H9 (cell line): ENCODE results near the gene PPP1R9A. TPM values are rescaled to one million over a fixed set of nuclear protein-coding genes. Genes with fewer than 3 reads are reported as not detected.
A peak's percentile ranks its signal among the peaks of the same experiment; 100 is the strongest.

ENCODE experiments used
- DNase-seq: peaks from one replicate; pipeline ENCODE4 v3.0.0-alpha.2; 2017
- H2AFZ ChIP-seq: one replicate; pipeline ENCODE4 v1.6.1; 2013; ENCODE audit warnings: mild to moderate bottlenecking, low read length, control low read depth, moderate library complexity
- H2AK5ac ChIP-seq: 2 replicates; pipeline ENCODE4 v1.6.1; 2013; ENCODE audit warnings: low read length, control low read depth, mixed read lengths; ENCODE audit not compliant: insufficient read length
- H2BK120ac ChIP-seq: one replicate; pipeline ENCODE4 v1.6.1; 2013; ENCODE audit warnings: low read depth, mild to moderate bottlenecking, low read length, control low read depth, inconsistent platforms; ENCODE audit not compliant: poor library complexity, severe bottlenecking
- H2BK12ac ChIP-seq: 2 replicates; pipeline ENCODE4 v1.6.1; 2013; ENCODE audit warnings: low read length, control low read depth, mixed read lengths, low read depth; ENCODE audit not compliant: insufficient read length
- H2BK15ac ChIP-seq: 2 replicates; pipeline ENCODE4 v1.6.1; 2013; ENCODE audit warnings: low read depth, low read length, control low read depth
- H2BK20ac ChIP-seq: one replicate; pipeline ENCODE4 v1.6.1; 2013; ENCODE audit warnings: low read depth, mild to moderate bottlenecking, low read length, control low read depth, inconsistent platforms; ENCODE audit not compliant: poor library complexity, severe bottlenecking
- H2BK5ac ChIP-seq: 2 replicates; pipeline ENCODE4 v1.6.1; 2013; ENCODE audit warnings: low read length, control low read depth, mixed read lengths; ENCODE audit not compliant: insufficient read length
- H3K14ac ChIP-seq: 2 replicates; pipeline ENCODE4 v1.6.1; 2013; ENCODE audit warnings: low read length, control low read depth; ENCODE audit not compliant: insufficient read depth
- H3K18ac ChIP-seq: 2 replicates; pipeline ENCODE4 v1.6.1; 2013; ENCODE audit warnings: low read depth, mild to moderate bottlenecking, mixed read lengths, low read length, control low read depth; ENCODE audit not compliant: insufficient read length
- H3K23ac ChIP-seq: 2 replicates; pipeline ENCODE4 v1.6.1; 2013; ENCODE audit warnings: low read length, control low read depth, mixed read lengths, low read depth; ENCODE audit not compliant: insufficient read length
- H3K23me2 ChIP-seq: 2 replicates; pipeline ENCODE4 v1.6.1; 2013; ENCODE audit warnings: low read depth, mild to moderate bottlenecking, mixed read lengths, low read length, control low read depth; ENCODE audit not compliant: insufficient read length, poor library complexity, severe bottlenecking
- H3K27ac ChIP-seq: 2 replicates; pipeline ENCODE4 v1.5.1; 2013; ENCODE audit warnings: low read length, control low read depth, mixed read lengths, low read depth; ENCODE audit not compliant: insufficient read length
- H3K27me3 ChIP-seq: 2 replicates; pipeline ENCODE4 v1.6.1; 2013; ENCODE audit warnings: low read length, control low read depth, inconsistent platforms; ENCODE audit not compliant: insufficient read depth
- H3K4ac ChIP-seq: 2 replicates; pipeline ENCODE4 v1.6.1; 2013; ENCODE audit warnings: low read depth, mild to moderate bottlenecking, control low read depth, inconsistent platforms, low read length, moderate library complexity
- H3K4me1 ChIP-seq: 2 replicates; pipeline ENCODE4 v1.6.1; 2013; ENCODE audit warnings: low read length, control low read depth, inconsistent platforms; ENCODE audit not compliant: insufficient read depth
- H3K4me2 ChIP-seq: 2 replicates; pipeline ENCODE4 v1.6.1; 2013; ENCODE audit warnings: low read length, control low read depth, mixed read lengths; ENCODE audit not compliant: insufficient read length, insufficient read depth
- H3K56ac ChIP-seq: 2 replicates; pipeline ENCODE4 v1.6.1; 2013; ENCODE audit warnings: low read depth, mild to moderate bottlenecking, mixed read lengths, low read length, control low read depth; ENCODE audit not compliant: insufficient read length
- H3K79me1 ChIP-seq: 2 replicates; pipeline ENCODE4 v1.6.1; 2013; ENCODE audit warnings: low read depth, mild to moderate bottlenecking, moderate library complexity, low read length, control low read depth, inconsistent platforms; ENCODE audit not compliant: insufficient read depth, poor library complexity, severe bottlenecking
- H3K79me2 ChIP-seq: 2 replicates; pipeline ENCODE4 v1.6.1; 2013; ENCODE audit warnings: low read length, control low read depth, inconsistent platforms; ENCODE audit not compliant: insufficient read depth
- H3K9ac ChIP-seq: 2 replicates; pipeline ENCODE4 v1.6.1; 2013; ENCODE audit warnings: low read length, control low read depth, mixed read lengths; ENCODE audit not compliant: insufficient read length; ENCODE audit errors: extremely low read depth
- H3K9me3 ChIP-seq: one replicate; pipeline ENCODE4 v1.6.1; 2013; ENCODE audit warnings: low read depth, low read length, inconsistent platforms; ENCODE audit not compliant: control insufficient read depth
- H3T11ph ChIP-seq: one replicate; pipeline ENCODE4 v1.6.1; 2013; ENCODE audit warnings: mild to moderate bottlenecking, low read length, control low read depth, inconsistent platforms
- H4K20me1 ChIP-seq: one replicate; pipeline ENCODE4 v1.6.1; 2013; ENCODE audit not compliant: control insufficient read depth, insufficient read length, insufficient read depth
- H4K5ac ChIP-seq: 2 replicates; pipeline ENCODE4 v1.6.1; 2013; ENCODE audit warnings: low read depth, mild to moderate bottlenecking, mixed read lengths, low read length, control low read depth; ENCODE audit not compliant: insufficient read length
- H4K8ac ChIP-seq: replicated peaks from 2 replicates; pipeline ENCODE4 v1.6.1; 2013; ENCODE audit warnings: low read length, control low read depth, mixed read lengths, low read depth; ENCODE audit not compliant: insufficient read length
- H4K91ac ChIP-seq: 2 replicates; pipeline ENCODE4 v1.6.1; 2013; ENCODE audit warnings: low read depth, mild to moderate bottlenecking, moderate library complexity, mixed read lengths, low read length, control low read depth; ENCODE audit not compliant: insufficient read length
- H3K27ac Mint-ChIP-seq, 3 experiments: 2 replicates in 2 of 3; 3 replicates in 1 of 3; pipeline ENCODE4 v1.8.0; 2020 to 2021; ENCODE audit warnings: mixed read lengths in 3 of 3, mild to moderate bottlenecking in 1 of 3, moderate library complexity in 1 of 3
- H3K27me3 Mint-ChIP-seq: 2 replicates; pipeline ENCODE4 v1.8.0; 2021; ENCODE audit warnings: low read depth, mild to moderate bottlenecking, moderate library complexity, mixed read lengths
- H3K36me3 Mint-ChIP-seq, 3 experiments: 2 replicates in 2 of 3; 3 replicates in 1 of 3; pipeline ENCODE4 v1.8.0; 2020 to 2021; ENCODE audit warnings: low read depth in 3 of 3, mixed read lengths in 3 of 3; ENCODE audit not compliant: insufficient read depth in 1 of 3
- H3K4me1 Mint-ChIP-seq, 2 experiments: 2 replicates each; pipeline ENCODE4 v1.8.0; 2020; ENCODE audit warnings: mixed read lengths in 2 of 2
- H3K4me3 Mint-ChIP-seq, 2 experiments: 2 replicates in 1 of 2; 3 replicates in 1 of 2; pipeline ENCODE4 v1.8.0; 2020 to 2021; ENCODE audit warnings: mild to moderate bottlenecking in 2 of 2, mixed read lengths in 2 of 2, moderate library complexity in 1 of 2
- H3K9me3 Mint-ChIP-seq, 2 experiments: 2 replicates in 1 of 2; 3 replicates in 1 of 2; pipeline ENCODE4 v1.8.0; 2020; ENCODE audit warnings: mild to moderate bottlenecking in 2 of 2, mixed read lengths in 2 of 2, moderate library complexity in 1 of 2
- WGBS: extraction: QIAGEN DNeasy Blood & Tissue Kit; methylation state at CpG from one replicate; pipeline ENCODE4 v1.1.7; 2013; ENCODE audit warnings: missing lambda C conversion rate, low lambda C conversion rate, mixed read lengths; ENCODE audit not compliant: insufficient read length; ENCODE audit errors: extremely low coverage; 5-methylcytosine and 5-hydroxymethylcytosine counted together
- total RNA-seq: library from RNA; stranded (reverse); gene quantifications from 2 replicates; pipeline ENCODE4 v1.2.1, GENCODE V29; 2021
- TF ChIP-seq, protein P1 (sequence below): fragments of 200-600 bp; sonication (generic); conservative IDR thresholded peaks from 3 replicates; pipeline ENCODE4 v1.8.0; 2021; ENCODE audit warnings: antibody characterized with exemption, mild to moderate bottlenecking

PPP1R9A gene
- total RNA-seq, 1 experiment from 2014 or later = 17.0 TPM

DNA sequence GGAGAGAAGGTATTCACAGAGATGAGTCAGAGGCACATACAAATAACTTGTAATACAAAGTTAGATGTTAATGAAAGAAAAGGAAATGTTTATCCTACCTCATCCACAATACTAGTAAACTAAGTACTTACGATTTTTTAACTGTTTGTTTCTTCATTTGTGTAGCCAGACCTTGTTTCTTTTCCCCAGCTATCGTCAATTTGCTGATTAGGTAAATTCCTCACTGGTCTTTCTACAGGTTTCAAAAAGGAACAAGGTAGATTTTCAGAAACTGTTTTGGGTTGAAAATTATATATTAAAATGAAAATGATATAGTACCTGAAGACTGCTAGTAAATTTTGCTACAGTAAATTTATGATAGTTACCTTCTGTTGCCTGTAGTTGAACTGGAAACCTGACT is 360.4 kb downstream of the PPP1R9A start:
- H2BK120ac ChIP-seq = no peak overlapping the region
- no peaks in the 10 kb centered on the region for H3K9me3 Mint-ChIP-seq
- no peaks in the 10 kb centered on the region for H4K20me1 ChIP-seq
- H4K8ac ChIP-seq = no peak overlapping the region
- no peak overlapping the region for H3K4me3 Mint-ChIP-seq
- H2AK5ac ChIP-seq = no peak overlapping the region
- H4K5ac ChIP-seq = no peak overlapping the region
- no peak overlapping the region for H2BK5ac ChIP-seq
- H3K23me2 ChIP-seq = no peaks in the 10 kb centered on the region
- H3K56ac ChIP-seq = no peak overlapping the region
- H3K23ac ChIP-seq = no peak overlapping the region
- no peak overlapping the region for H3K4me2 ChIP-seq
- H3K27ac Mint-ChIP-seq = peak overlapping the region in 1 of 3 experiments; percentile 74; a peak in 1 of 7 replicates
- no CpG with 5 or more reads among the region's 2 CpGs for whole genome bisulfite sequencing
- peaks cover 16 to 24% of the 10 kb centered on the region in 2 experiments for H3K4me1 Mint-ChIP-seq
- no peaks in the 10 kb centered on the region for H3K79me1 ChIP-seq
- no peak overlapping the region for H2AFZ ChIP-seq
- peaks cover 2% of the 10 kb centered on the region; the same call in 1 of the 2 replicates for H3K4me1 ChIP-seq
- H3K27me3 Mint-ChIP-seq = no peaks in the 10 kb centered on the region
- no peak overlapping the region for H2BK20ac ChIP-seq
- H4K91ac ChIP-seq = no peak overlapping the region
- TF ChIP-seq, protein P1, sequence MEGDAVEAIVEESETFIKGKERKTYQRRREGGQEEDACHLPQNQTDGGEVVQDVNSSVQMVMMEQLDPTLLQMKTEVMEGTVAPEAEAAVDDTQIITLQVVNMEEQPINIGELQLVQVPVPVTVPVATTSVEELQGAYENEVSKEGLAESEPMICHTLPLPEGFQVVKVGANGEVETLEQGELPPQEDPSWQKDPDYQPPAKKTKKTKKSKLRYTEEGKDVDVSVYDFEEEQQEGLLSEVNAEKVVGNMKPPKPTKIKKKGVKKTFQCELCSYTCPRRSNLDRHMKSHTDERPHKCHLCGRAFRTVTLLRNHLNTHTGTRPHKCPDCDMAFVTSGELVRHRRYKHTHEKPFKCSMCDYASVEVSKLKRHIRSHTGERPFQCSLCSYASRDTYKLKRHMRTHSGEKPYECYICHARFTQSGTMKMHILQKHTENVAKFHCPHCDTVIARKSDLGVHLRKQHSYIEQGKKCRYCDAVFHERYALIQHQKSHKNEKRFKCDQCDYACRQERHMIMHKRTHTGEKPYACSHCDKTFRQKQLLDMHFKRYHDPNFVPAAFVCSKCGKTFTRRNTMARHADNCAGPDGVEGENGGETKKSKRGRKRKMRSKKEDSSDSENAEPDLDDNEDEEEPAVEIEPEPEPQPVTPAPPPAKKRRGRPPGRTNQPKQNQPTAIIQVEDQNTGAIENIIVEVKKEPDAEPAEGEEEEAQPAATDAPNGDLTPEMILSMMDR = no peak
- H3K18ac ChIP-seq = no peak overlapping the region
- no peak overlapping the region for H3K9ac ChIP-seq
- no peaks in the 10 kb centered on the region for H3K79me2 ChIP-seq
- no peak overlapping the region for H2BK12ac ChIP-seq
- no peak for DNase-seq
- no peak overlapping the region for H3K4ac ChIP-seq
- H3K14ac ChIP-seq = no peak overlapping the region
- H3K27ac ChIP-seq = no peak overlapping the region
- H3K36me3 Mint-ChIP-seq = peaks cover 0 to 8% (median 0%) of the 10 kb centered on the region in 3 experiments; a peak in 1 of 7 replicates
- H2BK15ac ChIP-seq = no peak overlapping the region
- H3T11ph ChIP-seq = no peak overlapping the region
- H3K9me3 ChIP-seq = no peaks in the 10 kb centered on the region
- no peaks in the 10 kb centered on the region for H3K27me3 ChIP-seq
